Mammary epithelial cell (primary cell): ENCODE data around the gene ARSB.

ENCODE experiments used
- EZH2 ChIP-seq: IDR thresholded peaks from 2 replicates; pipeline ENCODE4 v1.6.1; 2012; ENCODE audit warnings: low read length, inconsistent platforms, borderline replicate concordance
- TF ChIP-seq, protein P1 (sequence below), 2 donors: IDR thresholded peaks in 1 of 2; conservative IDR thresholded peaks in 1 of 2; 2 replicates each; pipeline ENCODE4 v1.5.1; 2011 to 2012; ENCODE audit warnings: inconsistent platforms in 2 of 2, low read length in 2 of 2, mild to moderate bottlenecking in 2 of 2, control low read depth in 1 of 2, low read depth in 1 of 2; ENCODE audit not compliant: insufficient read depth in 1 of 2; ENCODE audit errors: extremely low read depth in 1 of 2

DNA sequence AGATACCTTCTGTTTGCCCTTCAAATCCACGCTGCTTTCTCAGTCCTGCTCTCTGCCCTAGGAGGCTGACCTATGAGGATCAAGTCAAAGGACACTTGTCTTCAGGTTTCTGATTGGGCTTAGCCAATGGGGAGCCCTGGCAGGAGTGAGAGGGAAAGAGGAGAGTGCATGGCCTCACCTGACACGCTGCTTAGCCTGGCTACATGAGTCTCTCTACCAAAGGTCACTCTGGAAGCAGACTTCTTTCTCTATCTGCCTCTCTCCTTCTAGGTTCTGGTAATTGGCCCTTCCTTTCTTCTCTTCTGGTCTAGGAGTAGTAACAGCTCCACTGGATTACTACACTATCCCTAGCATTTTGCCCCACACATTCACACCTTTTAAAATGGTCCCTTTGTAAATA is 13.1 kb downstream of the ARSB start:
- TF ChIP-seq, protein P1, sequence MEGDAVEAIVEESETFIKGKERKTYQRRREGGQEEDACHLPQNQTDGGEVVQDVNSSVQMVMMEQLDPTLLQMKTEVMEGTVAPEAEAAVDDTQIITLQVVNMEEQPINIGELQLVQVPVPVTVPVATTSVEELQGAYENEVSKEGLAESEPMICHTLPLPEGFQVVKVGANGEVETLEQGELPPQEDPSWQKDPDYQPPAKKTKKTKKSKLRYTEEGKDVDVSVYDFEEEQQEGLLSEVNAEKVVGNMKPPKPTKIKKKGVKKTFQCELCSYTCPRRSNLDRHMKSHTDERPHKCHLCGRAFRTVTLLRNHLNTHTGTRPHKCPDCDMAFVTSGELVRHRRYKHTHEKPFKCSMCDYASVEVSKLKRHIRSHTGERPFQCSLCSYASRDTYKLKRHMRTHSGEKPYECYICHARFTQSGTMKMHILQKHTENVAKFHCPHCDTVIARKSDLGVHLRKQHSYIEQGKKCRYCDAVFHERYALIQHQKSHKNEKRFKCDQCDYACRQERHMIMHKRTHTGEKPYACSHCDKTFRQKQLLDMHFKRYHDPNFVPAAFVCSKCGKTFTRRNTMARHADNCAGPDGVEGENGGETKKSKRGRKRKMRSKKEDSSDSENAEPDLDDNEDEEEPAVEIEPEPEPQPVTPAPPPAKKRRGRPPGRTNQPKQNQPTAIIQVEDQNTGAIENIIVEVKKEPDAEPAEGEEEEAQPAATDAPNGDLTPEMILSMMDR (conservative IDR thresholded peaks at IDR 0.05 in 1 of 2, IDR thresholded peaks at IDR 0.05 in 1 of 2; ENCODE audit: extremely low read depth in 1 of 2, insufficient read depth in 1 of 2, low read depth in 1 of 2, low read length in 2 of 2), result no peak
- no peak for TF ChIP-seq EZH2
